ENCODE data around the gene RBMS1. TPM values are rescaled to one million over a fixed set of nuclear protein-coding genes. Genes with fewer than 3 reads are reported as not detected.

Gene RBMS1
- total and polyA plus RNA-seq, 2 donors (not counting 1 experiment from before 2014, with no cell fraction given) = 18.0 to 36.7 TPM

DNA sequence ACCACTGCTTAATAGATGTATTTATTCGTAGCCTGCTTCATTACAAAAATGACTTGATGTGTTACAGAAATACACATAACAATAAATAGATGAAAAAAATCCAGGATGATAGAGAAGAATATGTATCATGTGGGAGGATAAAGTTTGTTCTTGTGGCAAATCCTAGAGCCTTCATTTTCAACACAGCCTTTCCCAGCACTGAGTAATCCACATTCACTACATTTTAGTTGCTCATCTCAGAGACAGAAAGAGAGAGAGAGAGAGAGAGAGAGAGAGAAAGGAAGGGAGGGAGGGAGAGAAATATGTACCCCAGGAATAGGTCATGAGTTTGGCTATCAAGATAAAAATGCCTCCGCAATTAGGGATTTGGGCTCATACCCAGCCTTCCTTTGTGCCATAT is 144.3 kb downstream of the RBMS1 start:
- ATAC-seq (ENCODE audit: low read depth) (no peak), DNase-seq (no peak)
- ChIA-PET POLR2A (no interaction called here), CTCF (no interaction called here)
- Histone ChIP-seq H3K9ac (ENCODE audit: low read length) (no peak overlapping the region), H3K4me2 (replicated peaks; ENCODE audit: low read depth, low read length, poor library complexity, severe bottlenecking) (no peak overlapping the region), H3K79me2 (ENCODE audit: control insufficient read depth, insufficient read depth, low read length) (peaks cover 83% of the 10 kb centered on the region), H3K36me3 (replicated peaks in 1 of 2; ENCODE audit: control extremely low read depth in 1 of 2, control insufficient read depth in 1 of 2, extremely low read depth in 1 of 2, insufficient read depth in 2 of 2, low read length in 1 of 2) (peaks cover 6 to 11% of the 10 kb centered on the region in 2 experiments), H3K27me3 (replicated peaks in 1 of 4; ENCODE audit: control extremely low read depth in 1 of 4, control insufficient read depth in 3 of 4, insufficient read depth in 4 of 4, low read length in 3 of 4) (no peaks in the 10 kb centered on the region), H2AFZ (ENCODE audit: insufficient read depth, low read depth, low read length, poor library complexity, severe bottlenecking) (no peak overlapping the region), H3K4me3 (ENCODE audit: control extremely low read depth in 1 of 5, extremely low read depth in 1 of 5, insufficient read depth in 1 of 5, low read depth in 2 of 5, low read length in 4 of 5) (no peak overlapping the region), H3K4me1 (ENCODE audit: control insufficient read depth in 2 of 2, insufficient read depth in 2 of 2, low read length in 2 of 2) (peaks cover 0 to 4% of the 10 kb centered on the region in 2 donors), H3K27ac (ENCODE audit: low read length in 2 of 2) (no peak overlapping the region), H3K9me3 (ENCODE audit: control extremely low read depth in 1 of 3, control insufficient read depth in 2 of 3, insufficient read depth in 1 of 3, low read length in 2 of 3) (no peaks in the 10 kb centered on the region), H4K20me1 (ENCODE audit: control insufficient read depth, insufficient read depth, low read length, poor library complexity, severe bottlenecking) (peaks cover 37% of the 10 kb centered on the region)
- no CpG with 5 or more reads among the region's 2 CpGs for WGBS (ENCODE audit: insufficient coverage)
- H3K4me3 Mint-ChIP-seq = no peak overlapping the region
- no peaks in the 10 kb centered on the region for H3K9me3 Mint-ChIP-seq (ENCODE audit: insufficient read depth)
- H3K4me1 Mint-ChIP-seq = peaks cover 11% of the 10 kb centered on the region
- TF ChIP-seq EZH2 (IDR thresholded peaks at IDR 0.05; ENCODE audit: borderline replicate concordance, insufficient read depth, low read depth, low read length, poor library complexity, severe bottlenecking) = no peak
- TF ChIP-seq, protein P1, sequence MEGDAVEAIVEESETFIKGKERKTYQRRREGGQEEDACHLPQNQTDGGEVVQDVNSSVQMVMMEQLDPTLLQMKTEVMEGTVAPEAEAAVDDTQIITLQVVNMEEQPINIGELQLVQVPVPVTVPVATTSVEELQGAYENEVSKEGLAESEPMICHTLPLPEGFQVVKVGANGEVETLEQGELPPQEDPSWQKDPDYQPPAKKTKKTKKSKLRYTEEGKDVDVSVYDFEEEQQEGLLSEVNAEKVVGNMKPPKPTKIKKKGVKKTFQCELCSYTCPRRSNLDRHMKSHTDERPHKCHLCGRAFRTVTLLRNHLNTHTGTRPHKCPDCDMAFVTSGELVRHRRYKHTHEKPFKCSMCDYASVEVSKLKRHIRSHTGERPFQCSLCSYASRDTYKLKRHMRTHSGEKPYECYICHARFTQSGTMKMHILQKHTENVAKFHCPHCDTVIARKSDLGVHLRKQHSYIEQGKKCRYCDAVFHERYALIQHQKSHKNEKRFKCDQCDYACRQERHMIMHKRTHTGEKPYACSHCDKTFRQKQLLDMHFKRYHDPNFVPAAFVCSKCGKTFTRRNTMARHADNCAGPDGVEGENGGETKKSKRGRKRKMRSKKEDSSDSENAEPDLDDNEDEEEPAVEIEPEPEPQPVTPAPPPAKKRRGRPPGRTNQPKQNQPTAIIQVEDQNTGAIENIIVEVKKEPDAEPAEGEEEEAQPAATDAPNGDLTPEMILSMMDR (IDR thresholded peaks at IDR 0.05) = no peak
- H3K27me3 Mint-ChIP-seq = no peaks in the 10 kb centered on the region
- no peak overlapping the region for H3K27ac Mint-ChIP-seq
- intact Hi-C loops (cut with micrococcal nuclease) = no loop called here

DNA sequence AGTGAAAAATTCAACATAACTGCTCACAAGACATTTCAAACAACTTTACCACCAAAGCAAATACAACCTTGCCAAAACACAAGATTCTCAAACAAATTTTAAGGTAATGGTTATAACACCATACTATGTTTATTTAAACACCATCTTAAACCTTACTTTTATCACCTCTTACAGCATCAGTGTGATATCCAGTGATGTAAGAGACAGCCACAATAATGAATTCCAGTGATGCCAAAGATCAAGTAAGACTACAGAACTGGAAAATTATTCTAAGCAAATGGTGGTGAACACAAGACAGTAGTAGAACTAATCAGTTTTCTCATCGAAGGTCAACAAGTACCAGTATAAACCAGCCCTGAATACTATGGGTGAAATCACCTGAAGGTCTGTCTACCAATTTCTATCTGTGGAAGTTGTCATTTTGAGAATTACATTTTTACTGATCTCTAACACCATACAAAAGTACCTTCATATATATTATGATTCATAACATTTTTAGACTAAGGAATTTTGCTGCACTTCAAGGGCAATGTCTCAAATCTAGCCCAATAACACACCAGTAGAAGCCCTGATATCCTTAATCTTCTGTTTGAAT is 146.2 kb downstream of the RBMS1 start:
- no peak overlapping the region for H3K9ac ChIP-seq (ENCODE audit: low read length)
- no peak overlapping the region for H3K27ac ChIP-seq (ENCODE audit: low read length in 2 of 2)
- Mint-ChIP-seq H3K4me1 (peaks cover 12% of the 10 kb centered on the region), H3K27ac (no peak overlapping the region), H3K4me3 (no peak overlapping the region), H3K27me3 (no peaks in the 10 kb centered on the region), H3K9me3 (ENCODE audit: insufficient read depth) (no peaks in the 10 kb centered on the region)
- DNase-seq (no peak), ATAC-seq (ENCODE audit: low read depth) (no peak)
- H3K27me3 ChIP-seq (replicated peaks in 1 of 4; ENCODE audit: control extremely low read depth in 1 of 4, control insufficient read depth in 3 of 4, insufficient read depth in 4 of 4, low read length in 3 of 4) = no peaks in the 10 kb centered on the region
- ChIA-PET POLR2A (no interaction called here), CTCF (no interaction called here)
- H3K36me3 ChIP-seq (replicated peaks in 1 of 2; ENCODE audit: control extremely low read depth in 1 of 2, control insufficient read depth in 1 of 2, extremely low read depth in 1 of 2, insufficient read depth in 2 of 2, low read length in 1 of 2) = peaks cover 4 to 7% of the 10 kb centered on the region in 2 experiments
- H3K9me3 ChIP-seq (ENCODE audit: control extremely low read depth in 1 of 3, control insufficient read depth in 2 of 3, insufficient read depth in 1 of 3, low read length in 2 of 3) = no peaks in the 10 kb centered on the region
- intact Hi-C loops (cut with micrococcal nuclease) = no loop called here
- peaks cover 36% of the 10 kb centered on the region for H4K20me1 ChIP-seq (ENCODE audit: control insufficient read depth, insufficient read depth, low read length, poor library complexity, severe bottlenecking)
- H3K4me2 ChIP-seq (replicated peaks; ENCODE audit: low read depth, low read length, poor library complexity, severe bottlenecking) = no peak overlapping the region
- WGBS (ENCODE audit: insufficient coverage) = no CpG with 5 or more reads among the region's 1 CpG
- TF ChIP-seq, protein P1 (IDR thresholded peaks at IDR 0.05) = no peak
- TF ChIP-seq EZH2 (IDR thresholded peaks at IDR 0.05; ENCODE audit: borderline replicate concordance, insufficient read depth, low read depth, low read length, poor library complexity, severe bottlenecking) = no peak
- H2AFZ ChIP-seq (ENCODE audit: insufficient read depth, low read depth, low read length, poor library complexity, severe bottlenecking) = no peak overlapping the region
- peaks cover 72% of the 10 kb centered on the region for H3K79me2 ChIP-seq (ENCODE audit: control insufficient read depth, insufficient read depth, low read length)
- H3K4me3 ChIP-seq (ENCODE audit: control extremely low read depth in 1 of 5, extremely low read depth in 1 of 5, insufficient read depth in 1 of 5, low read depth in 2 of 5, low read length in 4 of 5) = no peak overlapping the region
- H3K4me1 ChIP-seq (ENCODE audit: control insufficient read depth in 2 of 2, insufficient read depth in 2 of 2, low read length in 2 of 2) = peaks cover 0 to 4% of the 10 kb centered on the region in 2 donors
